SKM-1 treated with dmso at 0.1 percent for 144 hours (cell line): Measurements from ENCODE around the gene SERPINE1.
"Not testable (repeated sequence)": the region's sequence is repeated elsewhere in the genome, so short reads cannot be mapped to it uniquely, and the experiment has no call there.

Experiments
- DNase-seq: peaks from one replicate; lab custom pipeline; 2025; ENCODE audit not compliant: unreplicated experiment; lab: John Stamatoyannopoulos, UW

SERPINE1 gene

GRCh38 chr7:101121991-101122932 is 4.6 kb upstream of the SERPINE1 start:
- no peak for DNase-seq

GRCh38 chr7:101122933-101123702 is 3.8 kb upstream of the SERPINE1 start:
- DNase-seq, result no peak

GRCh38 chr7:101123703-101124068 is 3.2 kb upstream of the SERPINE1 start:
- DNase-seq, result no peak

- DNase-seq, result no peak
Observed at GRCh38 chr7:101124376-101125056, 2.4 kb upstream of the SERPINE1 start.

- DNase-seq, result no peak
Observed at GRCh38 chr7:101125989-101126650, 784 bp upstream of the SERPINE1 start.

GRCh38 chr7:101127460-101128039 is 646 bp downstream of the SERPINE1 start:
- no peak for DNase-seq

- DNase-seq, result no peak
Observed at GRCh38 chr7:101128040-101128834, 1.3 kb downstream of the SERPINE1 start.

GRCh38 chr7:101129603-101130117 is 2.8 kb downstream of the SERPINE1 start:
- no peak for DNase-seq

GRCh38 chr7:101132626-101133600 is 6.0 kb downstream of the SERPINE1 start:
- not testable (repeated sequence) for DNase-seq

GRCh38 chr7:101133621-101134398 is 6.9 kb downstream of the SERPINE1 start:
- no peak for DNase-seq

- no peak for DNase-seq
Observed at GRCh38 chr7:101134399-101134980, 7.6 kb downstream of the SERPINE1 start.

GRCh38 chr7:101137651-101138212 is 10.8 kb downstream of the SERPINE1 start:
- DNase-seq, result no peak

GRCh38 chr7:101138213-101138870 is 11.4 kb downstream of the SERPINE1 start:
- DNase-seq, result peak; percentile 91

- DNase-seq, result no peak
Observed at GRCh38 chr7:101140339-101140699, 13.4 kb downstream of the SERPINE1 start.

- DNase-seq, result no peak
Observed at GRCh38 chr7:101140746-101141382, 14.0 kb downstream of the SERPINE1 start.
